ENCODE measurements around the gene LRP1B. TPM values are rescaled to one million over a fixed set of nuclear protein-coding genes. Genes with fewer than 3 reads are reported as not detected.
"Not testable (repeated sequence)": the region's sequence is repeated elsewhere in the genome, so short reads cannot be mapped to it uniquely, and the experiment has no call there.

The LRP1B gene
- total RNA-seq, 4 donors from 2014 or later, result 1.2 to 3.3 (median 2.6) TPM

DNA sequence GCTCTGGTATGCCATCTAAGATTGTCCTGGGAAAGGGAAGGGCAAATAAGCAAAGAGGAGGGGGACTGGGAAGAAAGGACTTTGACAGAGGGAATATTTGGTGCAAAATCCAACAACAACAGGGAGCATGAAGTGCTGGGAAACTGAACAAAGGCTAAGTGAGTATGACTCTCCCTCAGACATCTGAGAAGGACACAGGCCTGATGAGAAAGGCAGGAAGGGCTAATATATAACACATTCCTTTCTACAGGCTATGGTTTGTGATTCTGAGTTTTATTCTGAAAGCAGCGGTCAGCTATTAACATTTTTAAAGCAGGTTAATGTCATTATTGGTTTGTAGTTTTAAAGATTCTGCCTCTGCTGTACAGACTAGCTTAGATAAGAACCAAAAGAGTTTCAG, 1579.5 kb downstream of the LRP1B start:
- no peaks in the 10 kb centered on the region for H3K36me3 ChIP-seq
- H3K27me3 ChIP-seq, result no peaks in the 10 kb centered on the region
- TF ChIP-seq EP300 (IDR thresholded peaks at IDR 0.05) (no peak), POLR2A (IDR thresholded peaks at IDR 0.05) (no peak)
- TF ChIP-seq, protein P1, sequence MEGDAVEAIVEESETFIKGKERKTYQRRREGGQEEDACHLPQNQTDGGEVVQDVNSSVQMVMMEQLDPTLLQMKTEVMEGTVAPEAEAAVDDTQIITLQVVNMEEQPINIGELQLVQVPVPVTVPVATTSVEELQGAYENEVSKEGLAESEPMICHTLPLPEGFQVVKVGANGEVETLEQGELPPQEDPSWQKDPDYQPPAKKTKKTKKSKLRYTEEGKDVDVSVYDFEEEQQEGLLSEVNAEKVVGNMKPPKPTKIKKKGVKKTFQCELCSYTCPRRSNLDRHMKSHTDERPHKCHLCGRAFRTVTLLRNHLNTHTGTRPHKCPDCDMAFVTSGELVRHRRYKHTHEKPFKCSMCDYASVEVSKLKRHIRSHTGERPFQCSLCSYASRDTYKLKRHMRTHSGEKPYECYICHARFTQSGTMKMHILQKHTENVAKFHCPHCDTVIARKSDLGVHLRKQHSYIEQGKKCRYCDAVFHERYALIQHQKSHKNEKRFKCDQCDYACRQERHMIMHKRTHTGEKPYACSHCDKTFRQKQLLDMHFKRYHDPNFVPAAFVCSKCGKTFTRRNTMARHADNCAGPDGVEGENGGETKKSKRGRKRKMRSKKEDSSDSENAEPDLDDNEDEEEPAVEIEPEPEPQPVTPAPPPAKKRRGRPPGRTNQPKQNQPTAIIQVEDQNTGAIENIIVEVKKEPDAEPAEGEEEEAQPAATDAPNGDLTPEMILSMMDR (IDR thresholded peaks at IDR 0.05), result no peak
- no peak overlapping the region for H3K4me3 ChIP-seq
- no peaks in the 10 kb centered on the region for H3K4me1 ChIP-seq
- H3K9me3 ChIP-seq, result no peaks in the 10 kb centered on the region
- WGBS, 2 donors, result 40 to 41% methylated on average over 1 of the region's 1 CpG
- no peak for DNase-seq (ENCODE audit: low spot score in 2 of 2)
- H3K27ac ChIP-seq, result no peak overlapping the region

DNA sequence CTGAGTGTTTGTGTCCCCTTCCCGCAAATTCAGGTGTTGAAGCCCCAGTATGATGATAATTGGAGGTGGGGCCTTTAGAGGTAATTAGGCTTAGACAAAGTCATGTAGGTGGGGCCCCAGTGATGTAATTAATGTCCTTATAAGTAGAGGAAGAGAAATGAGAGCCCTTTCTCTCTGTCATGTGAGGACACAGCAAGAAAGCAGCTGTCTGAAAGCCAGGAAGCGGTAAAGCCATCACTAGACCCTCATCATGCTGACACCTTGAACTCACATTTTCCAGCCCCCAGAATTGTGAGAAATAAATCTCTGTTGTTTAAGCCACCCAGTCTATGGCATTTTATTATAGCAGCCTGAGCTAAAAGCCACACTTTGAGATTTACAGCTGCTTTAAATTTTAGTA, 1580.0 kb downstream of the LRP1B start:
- Histone ChIP-seq H3K9me3 (no peaks in the 10 kb centered on the region), H3K27me3 (no peaks in the 10 kb centered on the region), H3K4me1 (no peaks in the 10 kb centered on the region), H3K27ac (no peak overlapping the region), H3K36me3 (no peaks in the 10 kb centered on the region), H3K4me3 (no peak overlapping the region)
- no peak for DNase-seq (ENCODE audit: low spot score in 2 of 2)
- 89 to 90% methylated on average over 2 of the region's 2 CpGs for WGBS, 2 donors
- no peak for TF ChIP-seq EP300 (IDR thresholded peaks at IDR 0.05)
- TF ChIP-seq, protein P1 (IDR thresholded peaks at IDR 0.05), result no peak
- TF ChIP-seq POLR2A (IDR thresholded peaks at IDR 0.05), result no peak

DNA sequence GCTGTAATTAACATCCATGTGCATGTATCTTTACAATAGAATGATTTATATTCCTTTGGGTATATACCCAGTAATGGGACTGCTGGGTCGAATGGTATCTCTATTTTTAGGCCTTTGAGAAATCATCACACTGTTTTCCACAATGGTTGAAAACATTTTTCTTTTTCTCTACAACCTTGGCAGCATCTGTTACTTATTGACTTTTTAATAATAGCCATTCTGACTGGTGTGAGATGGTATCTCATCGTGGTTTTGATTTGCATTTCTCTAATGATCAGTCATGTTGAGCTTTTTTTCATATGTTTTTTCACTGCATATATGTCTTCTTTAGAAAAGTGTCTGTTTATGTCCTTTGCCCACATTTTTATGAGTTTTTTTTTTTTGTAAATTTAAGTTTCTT, 1586.0 kb downstream of the LRP1B start:
- H3K27me3 ChIP-seq; H3K9me3 ChIP-seq; H3K4me1 ChIP-seq; H3K4me3 ChIP-seq; H3K36me3 ChIP-seq; H3K27ac ChIP-seq; DNase-seq (ENCODE audit: low spot score in 2 of 2): not testable (repeated sequence)
- WGBS, 2 donors, result 66 to 72% methylated on average over 2 of the region's 2 CpGs

DNA sequence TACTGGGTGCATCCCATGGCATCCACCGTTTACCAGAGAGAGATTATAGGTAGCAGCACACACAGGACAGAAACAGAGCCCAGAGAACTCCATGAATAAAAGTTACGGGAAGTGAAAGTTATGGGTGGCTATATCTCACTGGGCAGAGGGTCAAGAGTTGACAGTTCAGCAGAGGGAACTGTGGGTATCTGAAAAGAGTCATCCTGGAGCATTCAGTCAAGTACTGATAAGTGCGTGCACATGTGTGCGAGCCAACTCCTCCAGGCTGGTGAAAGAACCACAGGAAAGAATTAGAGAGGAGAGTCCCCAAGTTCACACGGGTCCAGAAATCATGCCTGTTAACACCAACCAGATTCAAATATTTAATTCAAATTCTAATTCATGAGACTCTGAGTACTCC, 1588.2 kb downstream of the LRP1B start:
- no peaks in the 10 kb centered on the region for H3K36me3 ChIP-seq
- 83% methylated on average over 5 of the region's 5 CpGs for WGBS, 2 donors
- no peak for DNase-seq (ENCODE audit: low spot score in 2 of 2)
- H3K4me3 ChIP-seq, result no peak overlapping the region
- H3K4me1 ChIP-seq, result no peaks in the 10 kb centered on the region
- no peak overlapping the region for H3K27ac ChIP-seq
- H3K9me3 ChIP-seq, result no peaks in the 10 kb centered on the region
- H3K27me3 ChIP-seq, result no peaks in the 10 kb centered on the region
- TF ChIP-seq, protein P1 (IDR thresholded peaks at IDR 0.05), result no peak
- TF ChIP-seq EP300 (IDR thresholded peaks at IDR 0.05) (no peak), POLR2A (IDR thresholded peaks at IDR 0.05) (no peak)

DNA sequence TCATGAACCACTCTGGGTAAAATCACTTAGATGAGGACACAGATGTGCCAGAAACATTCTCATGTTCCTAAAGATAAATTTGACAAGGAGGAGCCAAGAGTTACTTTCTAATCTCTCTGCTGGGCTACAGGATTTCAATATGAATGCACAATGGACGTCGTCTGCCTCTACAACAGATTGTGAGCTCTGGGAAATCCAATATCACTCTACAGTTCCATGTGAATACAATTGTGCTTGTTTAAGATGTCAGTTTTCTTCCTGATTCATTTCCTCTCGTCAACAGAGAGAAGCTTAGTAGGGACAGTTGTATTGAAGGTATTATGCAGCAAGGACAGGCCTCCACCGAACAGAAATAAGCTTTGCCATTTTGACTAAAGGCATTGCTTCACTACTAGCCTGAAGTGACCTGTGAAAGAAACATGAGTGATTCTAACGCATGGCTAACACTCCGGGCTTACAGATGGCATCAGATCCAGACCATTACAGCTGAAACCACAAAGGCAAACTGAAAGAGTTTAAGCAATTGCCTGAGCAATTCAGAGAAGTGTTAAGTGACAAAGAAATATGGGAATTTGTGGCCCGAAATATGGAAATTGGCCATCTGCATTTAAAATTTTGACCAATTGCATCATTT, 1591.5 kb downstream of the LRP1B start:
- H3K27ac ChIP-seq, result no peak overlapping the region
- DNase-seq (ENCODE audit: low spot score in 2 of 2), result no peak
- no peaks in the 10 kb centered on the region for H3K27me3 ChIP-seq
- H3K9me3 ChIP-seq, result no peaks in the 10 kb centered on the region
- TF ChIP-seq EP300 (IDR thresholded peaks at IDR 0.05) (no peak), POLR2A (IDR thresholded peaks at IDR 0.05) (no peak)
- TF ChIP-seq, protein P1 (IDR thresholded peaks at IDR 0.05), result no peak
- WGBS, 2 donors, result 80 to 83% methylated on average over 7 of the region's 7 CpGs
- H3K4me3 ChIP-seq, result no peak overlapping the region
- H3K4me1 ChIP-seq, result no peaks in the 10 kb centered on the region
- H3K36me3 ChIP-seq, result no peaks in the 10 kb centered on the region

DNA sequence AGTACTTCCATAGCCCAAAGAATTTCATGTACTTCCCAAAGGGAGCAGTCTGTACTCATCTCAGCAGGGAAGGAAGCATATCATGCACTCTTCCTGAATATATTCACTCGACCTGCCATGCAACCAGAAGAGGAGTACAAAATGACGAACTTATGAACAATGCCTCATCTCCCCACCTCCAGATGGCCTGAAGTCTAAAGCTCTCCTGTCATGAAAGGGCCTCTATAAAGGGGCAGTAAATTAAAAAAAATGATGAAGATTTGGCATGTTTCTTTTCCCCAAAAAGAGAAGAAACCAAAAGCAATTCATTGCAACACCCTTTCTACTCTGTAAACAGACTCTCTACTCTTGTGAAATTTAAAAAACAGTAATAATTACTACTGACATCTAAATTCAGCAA, 1601.1 kb downstream of the LRP1B start:
- Histone ChIP-seq H3K27me3 (no peaks in the 10 kb centered on the region), H3K4me3 (no peak overlapping the region), H3K9me3 (no peaks in the 10 kb centered on the region), H3K27ac (no peak overlapping the region), H3K4me1 (no peaks in the 10 kb centered on the region), H3K36me3 (no peaks in the 10 kb centered on the region)
- TF ChIP-seq EP300 (IDR thresholded peaks at IDR 0.05), result no peak
- no peak for TF ChIP-seq POLR2A (IDR thresholded peaks at IDR 0.05)
- TF ChIP-seq, protein P1 (IDR thresholded peaks at IDR 0.05), result no peak
- WGBS, 2 donors, result 57 to 58% methylated on average over 2 of the region's 2 CpGs
- no peak for DNase-seq (ENCODE audit: low spot score in 2 of 2)

Measured in tibial nerve (tissue), 4 donors.